Dedifferentiated amniotic fluid mesenchymal stem cell (primary cell): ENCODE results near the gene ADAMTS2.

Experiments used
- DNase-seq: peaks from one replicate; pipeline ENCODE4 v3.0.0-alpha.2; 2016; ENCODE audit errors: extremely low spot score

ADAMTS2 gene

DNA sequence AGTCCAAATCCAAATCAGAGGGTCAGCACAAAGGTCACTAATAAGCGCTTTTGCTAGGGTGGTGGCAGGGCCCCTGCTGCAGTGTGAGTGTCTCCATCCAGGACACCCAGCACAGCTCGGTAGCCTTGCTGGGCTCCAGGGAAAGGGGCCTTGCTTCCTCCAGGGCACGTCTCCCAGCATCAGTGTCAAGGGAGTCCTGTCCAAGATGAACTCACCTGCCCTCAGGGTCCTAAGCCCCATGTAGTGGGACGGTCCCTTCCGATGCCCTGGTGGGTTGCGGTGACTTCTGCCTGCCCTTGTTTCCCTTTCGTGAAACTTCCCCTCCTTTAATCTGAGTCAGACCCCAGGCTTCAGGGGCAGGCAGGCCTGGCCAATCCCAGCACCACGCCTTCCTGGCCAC, 183.4 kb downstream of the ADAMTS2 start:
- no peak for DNase-seq

DNA sequence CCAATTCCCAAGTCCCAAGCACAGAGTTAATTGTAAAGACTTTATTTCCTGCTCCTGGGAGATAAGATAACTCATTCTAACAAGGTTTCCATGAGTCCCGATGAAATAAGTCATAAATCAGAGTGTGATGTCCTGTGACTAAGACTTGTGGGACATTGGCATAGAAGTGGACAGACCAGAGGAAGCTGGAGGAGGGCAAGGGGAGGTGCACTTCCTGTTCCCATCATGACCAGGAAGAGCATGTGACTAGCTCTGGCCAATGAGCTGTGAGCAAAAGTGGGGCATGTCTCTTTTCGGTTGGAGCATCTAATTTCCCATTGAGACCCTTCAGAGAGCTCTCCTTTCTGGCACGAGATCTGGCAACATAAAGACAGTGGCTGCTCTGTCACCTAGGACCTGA, 184.7 kb downstream of the ADAMTS2 start:
- DNase-seq = no peak

DNA sequence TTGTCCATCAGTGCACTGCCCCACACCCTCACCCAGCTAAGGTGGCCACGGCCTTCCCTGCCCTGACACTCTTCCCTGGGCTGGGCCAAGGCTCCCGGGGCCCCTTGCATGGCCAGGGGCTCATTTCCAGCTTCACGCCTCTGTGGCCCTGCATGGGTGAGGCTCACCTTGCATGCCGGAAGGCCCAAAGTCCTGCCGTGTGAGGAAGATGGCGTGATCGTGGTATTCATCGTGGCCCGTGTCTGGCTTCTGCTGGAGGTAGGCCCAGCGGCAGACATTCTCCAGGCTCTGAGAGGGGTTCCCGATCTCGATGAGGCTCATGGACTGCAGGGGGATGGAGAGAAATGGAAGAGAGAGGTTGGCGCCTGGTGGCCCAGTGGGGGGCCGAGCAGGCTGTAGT, 186.7 kb downstream of the ADAMTS2 start:
- DNase-seq = no peak

DNA sequence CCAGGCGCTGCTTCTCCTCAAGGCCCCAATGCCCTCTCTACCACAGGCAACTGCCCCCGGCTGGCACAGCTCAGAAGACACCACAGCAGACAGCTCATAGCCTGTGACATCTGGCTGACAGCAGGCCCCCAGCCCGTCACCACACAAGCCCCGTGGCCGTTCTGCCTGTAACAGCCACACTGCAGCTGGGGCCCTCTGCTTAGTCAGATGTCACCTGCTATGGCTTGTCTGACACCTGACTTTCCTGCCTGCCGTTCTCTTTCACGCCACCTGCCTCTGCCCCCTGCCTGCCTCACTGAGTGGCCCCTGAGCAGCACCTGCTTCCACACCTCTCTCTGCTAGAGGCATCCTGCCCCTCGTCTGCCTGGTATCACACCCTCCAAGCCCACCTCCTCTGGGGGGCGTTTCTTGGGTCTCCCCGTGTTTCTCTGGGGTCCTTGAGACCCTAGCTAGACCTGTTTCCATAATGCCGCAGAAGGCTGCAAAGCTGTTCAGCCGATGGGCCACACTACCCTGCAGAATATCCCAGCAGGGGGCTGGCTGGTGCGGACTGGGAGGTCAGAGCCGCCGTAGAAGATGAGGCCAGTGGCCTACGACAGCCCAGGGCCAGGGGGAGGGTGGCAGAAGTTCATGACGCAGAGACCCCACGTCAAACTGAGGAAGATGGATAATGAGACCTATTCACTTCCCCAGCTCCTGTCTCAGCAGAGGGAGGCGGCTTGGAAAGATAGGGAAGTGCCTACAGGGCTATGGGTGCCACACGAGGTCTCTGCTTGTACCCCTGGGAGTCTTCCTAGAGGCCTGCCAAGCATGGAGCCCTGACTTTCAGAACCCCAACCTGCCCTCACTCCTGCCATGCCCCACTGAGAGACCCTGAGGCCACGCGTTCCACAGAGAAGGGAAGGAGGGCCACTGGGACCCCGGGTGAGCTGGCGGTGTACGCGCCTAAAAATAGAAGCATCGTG, 190.0 kb downstream of the ADAMTS2 start:
- DNase-seq = no peak

DNA sequence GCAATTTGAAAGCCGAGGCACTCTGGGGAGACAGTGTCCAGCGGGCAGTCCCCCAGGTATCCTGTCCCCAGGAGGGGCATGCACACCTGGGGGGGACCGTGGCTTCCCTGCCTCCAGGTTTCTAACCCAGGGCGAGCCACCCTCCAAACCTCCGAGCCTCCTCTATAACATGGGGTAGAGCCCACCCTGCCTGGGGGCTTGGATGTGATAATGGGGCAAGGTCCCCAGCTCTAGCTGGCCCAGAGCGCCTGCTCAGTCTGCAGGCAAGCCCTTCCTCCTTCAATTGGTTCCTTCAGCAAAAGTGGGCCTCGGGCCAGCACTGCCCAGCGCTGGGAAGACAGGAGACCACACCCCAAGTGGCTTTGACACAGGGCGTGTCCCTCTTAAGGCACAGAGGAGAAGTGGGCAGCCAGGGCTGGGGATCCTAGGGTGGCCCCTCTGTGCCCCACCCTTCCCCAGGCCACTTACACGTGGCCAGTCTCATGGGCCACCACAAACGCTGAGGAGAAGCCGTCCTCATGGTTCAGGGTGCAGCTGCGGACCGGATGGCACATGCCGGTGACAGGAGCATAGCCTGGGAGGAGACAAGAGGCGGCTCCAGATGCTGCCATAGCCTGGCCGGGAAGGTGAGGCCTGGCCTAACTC, 190.8 kb downstream of the ADAMTS2 start:
- DNase-seq = no peak

DNA sequence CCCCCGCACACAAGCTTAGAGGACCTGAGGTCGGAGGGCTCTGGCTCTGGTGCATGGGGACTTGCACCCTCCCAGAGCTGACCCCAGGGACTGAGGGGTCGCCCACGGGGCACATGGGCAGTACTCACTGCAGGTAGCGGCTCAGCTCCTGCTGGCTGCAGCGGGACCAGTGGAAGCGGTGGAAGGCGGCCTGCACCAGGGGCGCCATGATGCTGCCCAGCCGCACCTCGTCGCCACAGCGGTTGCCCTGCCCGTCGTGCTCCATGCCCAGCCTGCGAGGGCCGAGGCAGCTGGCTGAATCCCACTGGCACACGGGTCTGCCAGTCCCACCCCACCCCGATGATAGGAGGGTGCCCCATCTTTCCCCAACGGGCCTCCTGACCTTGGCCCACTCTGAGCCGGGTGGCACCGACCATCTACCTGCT, 191.3 kb downstream of the ADAMTS2 start:
- no peak for DNase-seq

DNA sequence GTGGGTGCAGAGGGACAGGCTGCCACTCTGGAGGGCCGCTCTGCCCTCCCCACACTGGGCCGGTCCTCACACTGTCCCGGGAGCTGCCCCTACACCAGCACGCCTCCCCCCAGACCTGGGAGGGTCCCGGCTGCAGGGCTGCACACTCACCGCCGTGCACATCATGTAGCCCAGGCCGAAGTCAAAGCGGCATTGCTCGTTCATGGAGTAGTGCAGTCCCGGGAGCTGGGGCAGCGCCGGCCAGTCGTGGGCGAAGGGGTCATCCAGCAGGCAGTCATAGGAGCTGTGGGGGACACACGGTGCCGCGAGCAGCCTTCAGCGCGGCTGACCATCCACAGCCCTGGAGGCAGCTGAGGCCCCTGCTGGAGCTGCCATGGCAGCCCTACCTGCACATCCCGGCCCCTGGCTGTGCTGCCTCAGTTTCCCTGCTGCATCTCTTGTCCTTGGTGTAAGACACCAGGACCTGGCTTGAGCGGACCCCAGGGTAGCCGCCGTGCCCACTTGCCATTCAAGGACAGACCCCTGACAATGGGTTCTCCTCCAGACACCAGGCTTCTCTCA, 191.8 kb downstream of the ADAMTS2 start:
- DNase-seq = no peak

DNA sequence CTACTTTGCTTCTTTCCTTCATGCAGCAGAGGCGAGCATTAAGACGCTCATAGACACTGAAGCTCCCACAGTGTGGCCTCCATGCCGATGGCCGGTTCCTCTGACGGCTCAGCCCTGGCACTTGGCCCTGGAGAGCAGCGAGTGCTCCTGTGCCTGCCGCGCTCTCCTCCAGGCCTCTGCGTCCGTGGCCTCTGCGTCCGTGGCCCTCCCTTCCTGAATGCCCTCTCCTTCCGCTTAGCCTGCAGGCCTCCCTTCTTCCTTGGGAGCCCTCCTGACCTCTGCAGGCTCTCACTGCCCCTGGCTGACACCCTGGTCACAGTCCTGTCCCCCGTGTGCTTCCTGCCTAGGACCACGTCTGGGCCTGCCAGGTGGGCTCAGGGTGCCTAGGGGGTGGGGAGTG, 192.3 kb downstream of the ADAMTS2 start:
- no peak for DNase-seq

DNA sequence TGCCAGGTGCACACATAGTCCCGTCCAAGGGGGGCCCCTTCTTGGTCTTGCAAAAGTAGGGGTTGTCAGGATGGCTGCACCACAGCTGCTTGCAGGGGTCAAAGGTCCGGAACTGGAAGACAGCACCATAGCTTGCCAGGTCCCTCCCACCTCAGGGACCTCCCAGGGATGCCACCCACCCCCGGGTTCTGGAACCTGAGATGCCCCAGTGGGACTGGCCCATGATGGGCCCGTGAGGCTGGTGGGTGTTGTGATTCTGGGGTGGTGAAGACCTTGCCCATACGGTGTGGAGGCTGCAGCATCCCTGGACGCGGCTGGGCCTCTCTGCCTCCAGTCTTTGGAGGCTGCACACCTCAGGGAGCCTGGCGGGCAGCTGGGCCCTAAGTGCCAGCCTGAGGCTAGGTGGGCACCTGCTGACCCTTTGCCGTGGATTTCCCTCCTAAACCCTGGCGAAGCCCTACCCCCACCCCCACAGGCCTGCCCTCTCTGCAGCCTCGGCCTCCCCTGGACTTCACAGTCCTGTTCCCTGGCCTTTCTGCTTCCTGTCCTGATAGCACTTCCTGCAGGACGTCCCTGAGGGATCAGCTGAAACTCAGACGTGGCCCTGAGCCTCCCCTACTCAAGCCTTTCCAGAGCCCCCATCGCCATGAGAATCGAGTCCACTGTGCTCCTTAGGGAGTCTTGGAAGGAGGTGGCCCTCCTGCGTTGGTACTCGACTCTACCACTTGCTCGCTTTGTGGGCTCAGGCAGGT, 192.9 kb downstream of the ADAMTS2 start:
- no peak for DNase-seq

DNA sequence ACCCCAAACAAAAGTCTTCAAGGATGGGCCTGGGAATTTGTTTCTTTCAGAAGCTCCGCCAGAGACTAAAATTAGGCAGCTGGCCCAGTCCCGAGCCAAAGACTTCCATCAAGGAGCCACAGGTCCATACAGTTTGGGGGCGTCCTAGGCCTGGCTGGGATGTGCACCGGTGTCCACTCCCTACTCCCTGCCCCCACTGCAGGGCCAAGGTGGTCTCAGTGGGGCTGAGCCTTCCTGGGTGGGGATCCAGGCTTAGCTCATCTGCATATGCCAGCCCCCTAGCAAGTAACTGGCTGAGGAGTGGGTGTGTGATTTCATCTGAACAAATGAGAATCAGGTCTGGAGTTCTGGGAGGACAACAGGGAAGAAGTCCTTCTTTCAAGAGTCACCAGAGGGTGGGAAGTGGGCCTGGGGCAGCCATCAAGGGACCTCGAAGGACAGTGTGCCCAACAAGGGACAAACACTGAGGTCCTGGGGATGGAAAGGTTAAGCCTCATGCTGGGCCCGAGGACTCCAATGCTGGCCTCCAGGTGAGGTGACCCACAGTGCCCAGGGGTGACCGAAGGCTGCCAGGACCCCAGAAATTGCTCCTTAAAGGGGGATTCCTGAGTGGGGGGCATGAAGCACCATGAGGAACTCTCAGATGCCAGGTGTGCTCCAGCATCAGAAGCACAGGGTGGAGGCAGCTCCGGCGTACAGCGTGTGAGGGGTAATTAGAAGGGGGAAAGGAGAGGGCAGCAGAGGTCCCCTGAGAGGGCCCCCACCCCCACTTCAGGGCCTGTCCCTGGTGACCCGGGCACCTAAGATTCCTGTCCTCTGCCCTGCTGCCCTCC, 193.8 kb downstream of the ADAMTS2 start:
- DNase-seq = no peak

DNA sequence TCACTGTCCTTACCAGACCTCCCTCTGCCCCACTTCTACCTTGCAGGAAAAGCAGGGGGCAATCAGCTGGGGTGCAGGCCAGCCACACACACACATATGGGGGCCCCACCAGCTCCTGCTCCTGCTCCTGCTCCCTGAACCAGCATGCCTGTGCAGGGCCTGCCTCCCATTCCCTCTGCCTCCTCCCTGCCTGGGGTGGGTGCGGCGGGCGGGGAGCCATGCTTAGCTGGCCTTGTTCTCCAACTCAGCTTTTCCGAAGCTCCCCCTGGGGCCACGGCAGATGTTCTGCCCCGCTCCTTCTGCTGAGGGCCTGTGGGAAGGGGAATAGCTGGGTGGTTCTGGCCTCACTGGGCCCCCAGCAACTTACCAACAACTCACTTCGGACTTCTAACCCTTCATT, 195.2 kb downstream of the ADAMTS2 start:
- no peak for DNase-seq

DNA sequence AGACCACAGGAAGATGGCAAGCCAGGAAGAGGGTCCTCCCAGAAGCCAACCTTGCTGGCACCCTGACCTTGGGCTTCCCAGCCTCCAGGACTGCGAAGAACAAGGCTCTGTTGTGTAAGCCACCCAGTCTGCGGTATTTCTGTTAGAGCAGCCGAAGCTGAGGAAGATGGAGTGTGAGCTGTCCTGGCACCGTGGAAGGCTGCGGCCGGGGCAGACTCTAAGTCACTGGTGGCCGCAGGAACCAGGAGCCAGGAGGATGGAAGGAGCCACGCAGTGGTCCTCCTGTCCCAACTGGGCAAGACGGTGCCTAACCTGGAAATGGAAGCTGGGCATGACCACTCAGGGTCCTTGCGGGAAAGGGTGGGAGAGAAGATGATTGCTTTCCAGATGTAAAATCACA, 196.0 kb downstream of the ADAMTS2 start:
- DNase-seq = no peak

DNA sequence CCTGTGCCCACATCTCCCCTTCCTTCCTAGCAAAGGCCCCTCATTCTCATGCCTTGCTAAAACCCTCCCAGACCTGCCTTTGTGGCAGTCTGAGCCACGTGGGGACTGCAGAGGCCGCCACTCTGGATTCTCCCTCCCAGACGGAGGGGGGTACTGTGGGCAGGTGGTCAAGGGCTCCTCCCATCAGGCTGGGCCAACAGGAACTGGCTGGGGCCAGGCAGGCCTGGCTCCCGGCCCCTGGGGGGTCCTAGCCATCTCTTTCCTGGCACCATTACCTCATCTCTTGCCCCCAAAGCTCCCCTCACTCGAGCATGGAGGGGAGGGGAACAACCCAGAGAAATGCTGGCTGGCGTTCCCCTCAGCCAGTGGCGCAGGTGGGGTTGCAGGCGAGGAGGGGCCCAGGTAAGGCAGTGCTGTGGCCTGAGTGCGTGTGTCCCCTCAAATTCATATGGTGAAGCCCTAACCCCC, 196.5 kb downstream of the ADAMTS2 start:
- no peak for DNase-seq

DNA sequence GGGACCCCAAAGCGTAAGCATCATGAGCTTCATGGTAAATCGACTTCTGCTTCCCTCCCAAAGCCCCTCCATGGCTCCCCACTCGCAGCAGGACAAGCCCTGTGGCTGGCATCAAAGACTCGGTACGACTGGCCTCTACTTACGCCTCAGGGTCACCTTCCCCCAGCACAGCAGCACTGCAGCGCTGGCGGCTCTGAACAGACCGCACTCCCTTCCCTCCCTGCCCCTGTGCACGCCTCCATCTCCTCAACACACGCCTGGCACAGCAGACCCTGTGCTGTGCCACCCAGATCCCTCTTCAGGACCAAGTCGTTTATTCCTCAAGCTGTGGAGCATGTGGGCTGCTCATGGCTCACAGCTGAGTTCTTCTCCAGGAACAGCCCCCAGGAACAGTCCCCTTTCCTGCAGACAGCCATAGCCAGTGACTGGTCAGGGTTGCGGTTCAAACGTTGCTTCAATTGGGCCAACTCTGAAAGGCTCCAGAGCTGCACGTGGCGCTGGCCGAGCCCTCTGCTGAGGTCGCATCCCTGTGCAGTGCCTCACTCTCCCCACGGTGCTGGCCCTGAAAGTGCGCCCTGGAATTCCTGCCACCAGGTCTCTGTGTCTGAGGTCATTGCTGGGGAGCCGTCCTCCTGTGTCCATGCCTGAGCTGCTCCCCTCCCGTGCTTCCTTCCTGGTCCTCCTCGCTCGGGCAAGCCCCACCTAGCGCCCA, 197.1 kb downstream of the ADAMTS2 start:
- DNase-seq = no peak

DNA sequence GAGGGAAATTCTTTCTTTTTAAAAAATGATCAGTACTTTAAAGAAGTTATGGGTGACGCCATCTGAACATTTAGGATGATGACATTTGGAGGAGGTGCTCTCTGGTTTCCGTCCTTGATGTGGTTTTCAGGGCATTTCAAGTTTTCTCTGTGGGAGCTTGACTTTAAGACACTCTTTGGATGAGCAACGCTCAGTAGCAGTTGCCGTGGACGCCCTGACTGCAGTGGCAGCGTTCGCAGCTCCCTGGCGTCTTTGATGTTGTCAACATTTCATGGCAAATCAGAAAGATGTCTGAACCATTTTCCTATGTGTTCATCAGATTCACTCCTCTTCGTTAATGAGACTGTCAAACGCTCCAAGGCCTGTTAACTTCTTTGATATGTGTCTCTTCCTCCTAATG, 199.0 kb downstream of the ADAMTS2 start:
- DNase-seq = no peak

DNA sequence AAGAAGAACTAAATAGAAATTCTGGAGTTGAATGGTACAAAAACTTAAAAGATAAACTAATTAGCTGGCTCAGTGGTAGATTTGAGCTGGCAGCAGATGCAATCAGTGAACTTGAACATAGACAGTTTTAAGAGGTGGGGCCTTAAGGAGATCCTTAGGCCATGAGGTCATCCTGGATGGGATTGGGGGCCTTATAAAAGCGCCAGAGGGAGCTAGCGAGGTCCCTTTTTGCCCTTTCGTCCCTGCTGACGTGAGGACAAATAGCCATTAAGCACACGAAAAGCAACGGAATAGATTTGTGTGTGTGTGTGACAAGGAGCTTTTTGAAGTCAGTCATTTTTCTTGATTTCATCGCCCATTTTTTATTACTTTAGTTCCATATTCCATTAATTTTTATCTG, 201.8 kb downstream of the ADAMTS2 start:
- DNase-seq = no peak

DNA sequence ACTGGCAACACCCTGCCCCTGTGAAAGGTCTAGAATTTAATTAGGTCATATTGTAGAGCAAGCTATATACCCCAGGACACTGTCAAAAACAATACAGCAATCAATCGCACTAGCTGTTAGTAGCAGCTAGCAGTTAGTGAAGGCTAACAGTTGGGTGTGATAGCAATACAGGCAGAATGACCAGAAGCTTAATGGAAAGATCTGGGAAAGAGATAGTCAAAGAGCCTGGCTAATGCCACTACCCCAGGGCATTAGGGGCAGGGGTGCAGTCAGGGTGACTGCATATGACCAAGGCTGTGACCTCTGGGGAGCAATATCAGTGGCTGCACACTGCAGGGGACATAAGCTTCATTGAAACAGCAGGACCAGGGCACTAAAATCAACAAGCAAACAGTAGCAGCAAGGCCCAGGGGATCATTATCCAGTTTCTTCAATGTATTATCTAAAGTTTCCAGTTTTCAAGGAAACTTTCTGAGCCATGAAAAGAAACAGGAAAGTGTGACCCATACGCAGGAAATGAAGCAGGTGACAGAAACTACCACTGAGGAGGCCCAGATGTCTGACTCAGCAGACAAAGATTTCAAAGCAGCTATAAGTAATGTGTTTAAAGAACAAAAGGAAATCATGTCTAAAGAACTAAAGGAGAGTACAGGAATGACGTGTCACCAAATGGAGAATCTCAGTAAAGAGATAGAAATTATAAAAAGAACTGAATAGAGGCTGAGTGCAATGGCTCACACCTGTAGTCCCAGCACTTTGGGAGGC, 202.6 kb downstream of the ADAMTS2 start:
- peak; percentile 18 for DNase-seq

DNA sequence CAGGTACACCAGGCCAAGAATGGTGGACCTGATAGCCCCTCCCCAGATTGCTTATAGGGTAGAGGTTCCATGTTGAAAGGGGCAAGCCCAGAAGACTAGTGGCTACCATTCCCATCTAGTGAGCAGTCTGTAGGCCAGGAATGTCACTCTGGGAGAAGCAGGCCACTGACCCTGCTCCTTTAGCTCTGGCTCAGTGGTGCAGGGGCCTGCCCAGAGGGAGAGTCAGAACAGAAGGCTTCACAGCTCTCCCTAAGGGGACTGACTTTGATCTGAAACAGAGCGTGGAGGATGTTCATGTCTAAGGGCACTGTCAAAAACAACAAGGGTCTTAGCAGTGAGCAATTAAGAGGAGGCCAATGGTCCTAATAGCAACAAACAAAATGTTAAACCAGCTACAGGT, 203.4 kb downstream of the ADAMTS2 start:
- no peak for DNase-seq

DNA sequence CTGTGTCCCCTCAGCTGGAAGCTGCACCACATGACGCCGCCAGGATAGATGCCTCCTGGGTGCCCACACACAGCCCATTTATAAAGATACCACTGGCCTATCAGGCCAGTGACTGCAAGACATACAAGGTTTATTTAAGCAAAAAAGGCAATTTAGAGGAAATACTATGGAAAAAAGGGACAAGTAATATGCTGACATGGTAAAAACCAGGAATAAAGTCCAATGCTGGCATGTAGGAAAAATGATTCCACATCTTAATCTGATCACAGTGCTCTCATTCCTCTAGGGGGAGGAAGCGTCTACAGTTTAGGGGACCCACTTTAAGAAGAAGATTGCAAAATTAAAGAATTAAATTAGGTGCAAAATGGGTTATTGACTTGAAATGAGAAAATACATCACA, 205.0 kb downstream of the ADAMTS2 start:
- no peak for DNase-seq

DNA sequence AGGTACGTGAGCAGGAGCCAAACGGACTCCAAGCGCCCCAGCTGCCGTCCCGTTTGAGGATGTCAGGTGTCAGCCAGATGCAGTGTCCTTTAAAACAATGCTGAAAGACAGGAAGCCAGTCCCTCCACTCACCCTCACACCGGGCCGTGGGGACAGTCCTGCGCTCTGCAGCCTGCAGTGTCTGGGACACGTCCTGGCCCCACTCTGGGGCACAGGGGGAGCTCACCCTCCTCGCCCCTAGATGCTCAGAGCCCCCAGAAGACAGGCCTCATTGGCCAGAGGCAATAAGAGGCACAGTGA, 205.4 kb downstream of the ADAMTS2 start:
- DNase-seq = no peak
